ENCODE data around the gene SYNGR1.
A peak's percentile ranks its signal among the peaks of the same experiment; 100 is the strongest.
"Not testable (repeated sequence)": the region's sequence is repeated elsewhere in the genome, so short reads cannot be mapped to it uniquely, and the experiment has no call there.

Gene SYNGR1

DNA sequence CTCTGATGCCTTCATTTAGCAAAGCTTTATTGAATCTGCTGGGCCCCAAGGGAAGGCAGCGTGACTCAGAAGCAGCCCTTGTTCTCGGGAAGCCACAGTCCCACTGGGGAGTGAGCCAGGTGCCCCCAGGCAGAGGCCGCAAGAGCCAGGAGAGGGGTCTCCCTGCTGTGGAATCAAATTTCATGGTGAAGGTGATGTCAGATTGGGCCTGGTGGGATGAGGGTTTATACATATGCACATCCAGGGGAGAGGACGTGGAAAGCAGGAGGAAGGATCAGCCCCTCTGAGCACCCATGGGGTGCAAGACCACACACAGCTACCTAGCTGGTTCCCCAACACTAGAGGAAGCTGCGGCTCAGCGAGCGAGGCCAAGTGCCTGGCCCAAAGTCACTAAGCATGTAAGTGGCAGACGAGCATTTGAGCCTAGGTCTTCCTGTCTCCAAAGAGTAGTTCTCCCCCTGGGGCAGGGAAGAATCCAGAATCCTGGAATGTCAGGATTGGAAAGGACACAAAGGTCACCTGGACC lies 2.0 kb downstream of the SYNGR1 start:
- DNase-seq: peak in 1 of 2 donors; percentile 38

DNA sequence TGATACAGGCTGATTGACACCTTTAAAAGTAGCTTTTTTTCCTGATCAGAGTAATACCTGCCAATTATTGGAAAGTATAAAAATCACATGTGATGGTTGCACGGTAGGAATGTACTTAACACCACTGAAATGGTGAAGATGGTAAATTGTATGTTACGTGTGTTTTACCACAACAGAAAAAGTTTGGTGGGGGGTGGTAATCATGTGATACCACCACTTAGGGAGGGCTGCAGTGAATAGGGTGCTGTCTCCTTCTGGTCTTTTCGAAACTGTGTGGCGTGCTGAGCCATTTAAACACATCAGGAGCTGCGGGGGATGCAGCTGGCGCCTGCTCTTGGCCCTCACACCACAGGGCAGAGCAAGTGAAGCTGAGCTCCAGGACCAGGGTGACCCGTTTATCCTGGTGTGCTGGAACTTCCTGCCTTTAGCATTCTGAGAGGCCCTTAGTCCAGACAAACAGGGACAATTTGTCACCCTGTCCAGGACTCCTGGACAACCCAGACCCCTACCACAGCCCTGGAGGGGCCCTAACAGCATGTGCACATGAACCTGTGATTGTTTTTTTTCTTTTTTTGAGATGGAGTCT lies 2.6 kb downstream of the SYNGR1 start:
- no peak for DNase-seq

DNA sequence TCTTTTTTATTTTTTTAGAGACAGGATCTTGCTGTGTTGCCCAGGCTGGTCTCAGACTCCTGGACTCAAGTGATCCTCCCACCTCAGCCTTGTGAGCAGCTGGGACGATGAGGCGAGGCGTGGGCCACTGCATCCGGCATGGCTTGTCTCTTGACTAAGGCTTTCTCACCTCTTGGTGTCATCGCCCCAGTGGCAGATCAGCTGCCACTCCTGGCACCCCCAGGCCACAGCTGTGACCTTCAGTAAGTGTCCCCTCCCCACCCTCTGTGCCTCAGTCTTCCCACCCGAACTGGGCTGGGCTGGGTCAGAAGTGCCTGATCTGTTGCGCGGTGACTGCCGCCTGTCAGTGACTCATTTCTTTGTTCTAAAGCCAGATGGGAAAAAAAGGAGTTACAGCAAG lies 3.6 kb downstream of the SYNGR1 start:
- peak; percentile 17 to 28 for DNase-seq

DNA sequence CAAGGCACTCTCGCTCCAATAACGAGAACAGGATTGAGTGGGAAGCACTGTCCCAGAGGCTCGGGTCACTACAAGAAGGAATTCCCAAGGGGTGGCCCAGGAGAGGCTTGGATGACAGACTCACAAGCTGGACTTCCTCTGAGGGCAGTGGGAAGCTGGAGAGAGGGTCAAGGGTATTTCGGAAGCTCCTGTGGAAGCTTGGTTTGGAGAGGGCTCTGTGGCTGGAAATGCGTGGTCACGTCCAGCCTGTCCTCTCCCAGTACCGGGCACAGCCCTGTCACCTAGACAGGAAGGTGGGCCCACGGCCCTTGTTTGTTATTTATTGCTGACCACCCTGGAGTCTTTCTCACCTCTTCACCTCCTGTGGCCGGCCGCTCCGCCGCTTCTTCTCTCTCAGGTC lies 5.3 kb downstream of the SYNGR1 start:
- DNase-seq: no peak

DNA sequence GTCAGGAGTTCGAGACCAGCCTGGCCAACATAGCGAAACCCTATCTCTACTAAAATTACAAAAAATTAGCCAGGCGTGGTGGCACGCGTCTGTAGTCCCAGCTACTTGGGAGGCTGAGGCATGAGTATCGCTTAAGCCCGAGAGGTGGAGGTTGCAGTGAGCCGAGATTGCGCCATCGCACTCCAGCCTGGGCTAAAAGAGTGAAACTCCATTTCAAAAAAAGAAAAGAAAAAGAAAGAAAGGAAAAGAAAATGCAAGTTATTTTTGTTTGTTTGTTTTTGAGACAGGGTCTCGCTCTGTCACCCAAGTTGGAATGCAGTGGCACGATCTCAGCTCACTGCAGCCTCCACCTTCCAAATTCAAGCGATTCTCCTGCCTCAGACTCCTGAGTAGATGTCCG lies 6.0 kb downstream of the SYNGR1 start:
- not testable (repeated sequence) for DNase-seq

DNA sequence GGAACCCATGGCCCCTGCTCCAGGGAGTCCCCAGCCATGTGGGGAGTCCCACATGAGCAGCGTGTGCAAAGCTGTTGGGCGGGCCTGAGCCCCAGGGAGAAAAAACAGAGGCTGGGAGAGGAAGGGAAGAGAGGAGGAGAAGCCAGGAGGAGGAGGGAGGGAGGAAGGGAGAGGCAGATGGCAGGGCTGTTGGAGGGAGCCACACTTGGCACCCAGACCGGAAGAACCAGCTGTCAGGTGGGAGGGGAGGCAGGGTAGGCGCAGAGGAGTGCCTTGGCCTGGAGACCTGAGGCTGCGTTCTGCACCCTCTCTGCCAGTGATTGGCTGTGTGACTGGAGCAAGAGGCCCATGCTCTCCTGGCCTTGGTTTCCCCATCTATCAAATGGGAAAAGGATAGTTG lies 6.7 kb downstream of the SYNGR1 start:
- DNase-seq: no peak

DNA sequence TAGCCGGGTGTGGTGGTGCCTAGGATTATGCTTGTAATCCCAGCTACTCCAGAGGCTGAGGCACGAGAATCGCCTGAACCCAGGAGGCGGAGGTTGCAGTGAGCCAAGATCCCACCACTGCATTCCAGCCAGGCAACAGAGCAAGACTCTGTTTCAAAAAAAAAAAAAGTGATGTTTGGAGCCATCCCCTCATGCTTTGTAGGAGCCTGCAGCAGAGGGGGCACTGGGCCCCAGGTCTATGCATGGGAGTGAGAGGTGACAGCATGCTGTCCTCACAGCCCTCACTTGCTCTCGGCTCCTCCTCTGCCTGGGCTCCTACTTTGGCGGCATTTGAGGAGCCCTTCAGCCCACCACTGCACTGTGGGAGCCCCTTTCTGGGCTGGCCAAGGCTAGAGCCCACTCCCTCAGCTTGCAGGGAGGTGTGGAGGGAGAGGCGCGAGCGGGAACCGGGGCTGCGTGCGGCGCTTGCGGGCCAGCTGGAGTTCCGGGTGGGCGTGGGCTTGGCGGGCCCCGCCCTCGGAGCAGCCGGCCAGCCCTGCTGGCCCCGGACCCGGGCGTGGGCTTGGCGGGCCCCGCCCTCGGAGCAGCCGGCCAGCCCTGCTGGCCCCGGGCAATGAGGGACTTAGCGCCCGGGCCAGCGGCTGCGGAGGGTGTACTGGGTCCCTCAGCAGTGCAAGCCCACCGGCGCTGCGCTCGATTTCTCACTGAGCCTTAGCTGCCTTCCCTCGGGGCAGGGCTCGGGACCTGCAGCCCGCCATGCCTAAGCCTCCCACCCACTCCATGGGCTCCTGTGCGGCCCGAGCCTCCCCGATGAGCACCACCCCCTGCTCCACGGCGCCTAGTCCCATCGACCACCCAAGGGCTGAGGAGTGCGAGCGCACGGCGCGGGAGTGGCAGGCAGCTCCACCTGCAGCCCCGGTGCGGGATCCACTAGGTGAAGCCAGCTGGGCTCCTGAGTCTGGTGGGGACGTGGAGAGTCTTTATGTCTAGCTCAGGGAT lies 7.6 kb downstream of the SYNGR1 start:
- DNase-seq: not testable (repeated sequence)

DNA sequence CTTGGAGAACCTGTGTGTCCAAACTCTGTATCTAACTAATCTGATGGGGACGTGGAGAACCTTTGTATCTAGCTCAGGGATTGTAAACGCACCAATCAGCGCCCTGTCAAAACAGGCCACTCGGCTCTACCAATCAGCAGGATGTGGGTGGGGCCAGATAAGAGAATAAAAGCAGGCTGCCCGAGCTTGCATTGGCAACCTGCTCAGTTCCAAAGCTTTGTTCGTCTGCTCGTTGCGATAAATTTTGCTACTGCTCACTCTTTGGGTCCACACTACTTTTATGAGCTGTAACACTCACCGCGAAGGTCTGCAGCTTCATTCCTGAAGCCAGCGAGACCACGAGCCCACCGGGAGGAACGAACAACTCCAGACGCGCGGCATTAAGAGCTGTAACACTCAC lies 8.4 kb downstream of the SYNGR1 start:
- DNase-seq: not testable (repeated sequence)

DNA sequence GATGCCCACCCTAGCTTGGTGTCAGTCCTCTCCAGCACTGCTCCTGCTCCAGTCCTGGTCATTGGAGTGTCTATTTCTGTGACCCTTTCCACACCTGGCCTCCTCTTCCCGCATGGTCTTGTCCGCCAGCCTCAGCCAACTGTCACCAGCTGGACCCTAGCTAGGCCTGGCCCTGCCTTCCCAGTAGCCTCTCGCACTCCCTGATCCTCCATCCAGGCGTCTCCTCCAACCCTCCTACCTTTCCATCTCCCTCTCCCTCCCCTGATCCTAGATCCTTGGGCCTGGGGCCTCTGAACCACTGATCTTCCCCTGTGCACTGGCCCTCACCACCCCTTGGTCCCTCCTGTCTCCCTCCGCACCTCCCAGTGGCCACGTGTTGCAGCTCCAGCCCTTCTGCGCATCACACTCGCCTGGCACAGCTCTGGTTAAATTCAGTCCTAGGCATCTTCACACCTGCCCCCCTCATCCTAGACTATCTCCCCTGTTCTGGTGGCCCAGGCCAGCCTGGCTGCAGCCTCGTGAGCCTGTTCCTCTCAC lies 9.9 kb downstream of the SYNGR1 start:
- DNase-seq: no peak

DNA sequence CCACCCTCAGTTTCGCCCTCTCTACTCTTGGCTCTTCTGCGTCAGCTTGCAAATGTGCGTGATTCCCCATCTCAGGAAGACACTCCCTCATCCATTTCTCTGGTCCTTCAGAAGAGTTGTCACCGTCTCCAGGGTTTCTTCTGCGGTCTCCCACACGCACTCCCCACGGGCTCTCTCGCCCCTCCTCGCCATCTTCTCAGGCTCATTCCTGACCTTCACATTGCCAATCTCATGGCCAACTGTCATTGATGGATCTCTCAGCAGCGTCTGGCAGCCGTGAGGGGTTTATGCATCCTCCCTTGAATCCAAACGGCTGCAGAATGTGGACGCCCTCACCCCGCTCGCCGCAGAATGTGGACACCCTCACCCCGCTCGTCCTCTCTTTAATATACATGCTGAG lies 10.5 kb downstream of the SYNGR1 start:
- DNase-seq: no peak

DNA sequence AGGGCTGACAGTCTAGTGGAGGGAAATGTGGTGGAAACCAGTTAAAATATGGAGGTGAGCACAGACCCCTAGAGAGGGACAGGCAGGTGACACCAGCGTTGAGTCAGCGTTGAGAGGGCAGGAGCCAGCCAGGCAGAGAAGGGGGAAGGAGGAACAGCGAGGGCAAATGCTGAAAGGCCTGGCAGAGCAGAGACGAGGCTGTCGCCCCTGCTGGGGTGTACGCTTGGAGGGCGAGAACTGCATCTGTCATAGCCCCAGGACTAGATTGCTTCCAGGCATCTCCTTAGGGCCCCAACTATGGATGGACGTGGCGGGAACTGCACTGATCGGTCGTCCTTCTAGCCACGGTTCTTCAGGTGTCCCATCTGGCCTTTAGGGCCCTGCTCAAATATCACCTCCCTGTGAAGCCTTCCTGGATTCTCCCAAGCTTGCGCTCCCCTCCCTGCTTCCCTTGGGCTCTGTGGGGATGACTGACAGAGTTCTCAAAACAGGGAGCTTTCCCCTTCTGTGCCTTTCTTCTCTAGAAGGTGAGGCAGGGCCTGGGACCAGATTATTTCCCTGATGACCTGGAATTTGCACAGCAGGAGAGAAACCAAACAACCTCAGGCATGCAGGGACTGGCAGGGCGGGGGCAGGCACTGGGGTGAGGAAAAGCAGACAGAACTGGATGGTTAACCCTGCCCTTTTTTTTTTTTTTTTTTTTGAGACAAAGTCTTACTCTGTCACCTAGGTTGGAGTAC lies 11.1 kb downstream of the SYNGR1 start:
- no peak for DNase-seq

DNA sequence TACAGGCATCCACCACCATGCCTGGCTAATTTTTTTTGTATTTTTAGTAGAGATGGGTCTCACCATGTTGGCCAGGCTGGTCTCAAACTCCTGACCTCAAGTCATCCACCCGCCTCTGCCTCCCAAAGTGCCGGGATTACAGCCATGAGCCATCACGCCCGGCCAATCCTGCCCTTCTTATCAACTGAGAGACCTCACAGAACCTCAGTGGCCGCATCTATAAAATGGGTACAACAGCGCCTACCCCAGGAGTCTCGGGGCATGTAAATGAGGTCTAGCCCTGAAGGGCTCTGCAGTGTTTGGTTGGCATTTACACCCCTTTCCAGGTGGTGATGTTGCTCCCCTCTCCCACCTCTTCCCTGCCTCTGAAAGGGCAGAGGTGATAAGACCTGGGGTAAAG lies 11.7 kb downstream of the SYNGR1 start:
- no peak for DNase-seq

DNA sequence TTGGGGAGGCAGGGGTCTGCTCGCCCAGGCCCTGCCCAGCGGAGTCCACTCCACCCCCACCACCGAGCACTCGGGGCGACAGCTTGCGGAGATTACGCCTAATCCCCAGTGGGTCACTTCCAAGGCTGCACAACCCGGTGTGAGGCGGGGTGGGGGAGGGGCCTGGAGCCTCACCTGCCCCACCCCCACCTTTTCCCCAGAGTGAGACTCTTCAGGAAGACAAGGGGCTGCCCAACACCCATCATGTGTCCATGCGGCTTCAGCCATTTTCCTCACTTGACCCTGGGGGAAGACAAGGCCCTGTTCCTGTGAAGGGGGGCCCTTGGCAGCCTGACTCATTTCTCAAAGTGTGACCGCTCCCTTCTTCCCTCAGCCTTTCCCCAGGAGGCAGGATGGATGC lies 12.5 kb downstream of the SYNGR1 start:
- no peak for DNase-seq

DNA sequence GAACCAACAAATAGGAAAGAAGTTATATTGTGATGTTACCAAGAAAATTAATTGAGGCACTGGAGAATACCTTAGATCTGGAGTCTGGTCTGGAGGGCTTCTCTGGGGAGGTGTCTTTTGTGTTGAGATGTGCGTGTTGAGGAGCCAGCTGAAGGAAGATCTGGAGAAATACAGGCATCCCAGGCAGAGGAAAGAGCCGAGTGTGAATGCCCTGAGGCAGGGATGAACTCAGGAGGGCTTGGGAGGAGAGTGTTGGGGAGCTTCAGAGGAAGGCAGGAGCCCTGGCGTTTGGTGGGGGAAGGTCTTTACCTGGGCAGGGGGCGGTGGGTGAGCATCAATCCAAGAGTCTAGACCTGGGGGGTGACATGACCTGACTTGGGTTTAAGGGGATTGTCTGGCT lies 13.1 kb downstream of the SYNGR1 start:
- no peak for DNase-seq

DNA sequence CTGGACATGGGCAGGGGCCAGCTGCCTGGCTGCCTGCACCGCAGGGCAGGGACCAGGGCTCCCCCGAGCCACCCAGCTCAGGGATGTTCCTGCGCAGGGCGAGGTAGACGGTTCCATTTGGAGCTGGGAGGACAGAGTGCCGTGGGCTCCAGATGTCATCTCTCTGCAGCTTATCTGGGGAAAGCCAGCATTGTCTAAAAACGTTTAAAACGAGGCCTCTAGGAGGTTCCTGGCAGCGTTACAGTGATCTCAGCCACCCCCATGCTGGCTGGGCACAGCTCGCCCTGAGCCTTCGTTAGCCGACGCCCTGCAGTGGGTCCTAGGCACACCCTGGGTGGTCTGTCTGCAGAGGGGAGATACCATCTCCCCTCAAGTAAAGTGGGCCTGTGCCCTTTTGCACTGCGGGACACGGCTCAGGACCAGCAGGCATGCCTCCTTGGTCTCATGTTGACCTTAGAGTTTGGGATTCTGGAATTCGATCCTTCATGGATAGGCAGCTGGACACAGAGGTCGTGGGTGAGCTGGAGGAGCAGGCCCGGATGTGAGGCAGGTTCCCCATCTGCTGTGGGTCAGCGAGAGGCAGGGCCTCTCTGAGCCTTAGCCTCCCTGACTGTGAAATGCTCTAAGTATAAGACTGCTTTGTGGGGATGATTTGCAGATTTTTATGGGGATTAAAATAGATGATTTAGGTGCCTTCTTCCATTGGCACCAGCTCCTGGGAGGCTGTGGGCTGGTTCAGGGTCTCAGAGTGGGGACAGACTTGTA lies 14.1 kb downstream of the SYNGR1 start:
- no peak for DNase-seq

DNA sequence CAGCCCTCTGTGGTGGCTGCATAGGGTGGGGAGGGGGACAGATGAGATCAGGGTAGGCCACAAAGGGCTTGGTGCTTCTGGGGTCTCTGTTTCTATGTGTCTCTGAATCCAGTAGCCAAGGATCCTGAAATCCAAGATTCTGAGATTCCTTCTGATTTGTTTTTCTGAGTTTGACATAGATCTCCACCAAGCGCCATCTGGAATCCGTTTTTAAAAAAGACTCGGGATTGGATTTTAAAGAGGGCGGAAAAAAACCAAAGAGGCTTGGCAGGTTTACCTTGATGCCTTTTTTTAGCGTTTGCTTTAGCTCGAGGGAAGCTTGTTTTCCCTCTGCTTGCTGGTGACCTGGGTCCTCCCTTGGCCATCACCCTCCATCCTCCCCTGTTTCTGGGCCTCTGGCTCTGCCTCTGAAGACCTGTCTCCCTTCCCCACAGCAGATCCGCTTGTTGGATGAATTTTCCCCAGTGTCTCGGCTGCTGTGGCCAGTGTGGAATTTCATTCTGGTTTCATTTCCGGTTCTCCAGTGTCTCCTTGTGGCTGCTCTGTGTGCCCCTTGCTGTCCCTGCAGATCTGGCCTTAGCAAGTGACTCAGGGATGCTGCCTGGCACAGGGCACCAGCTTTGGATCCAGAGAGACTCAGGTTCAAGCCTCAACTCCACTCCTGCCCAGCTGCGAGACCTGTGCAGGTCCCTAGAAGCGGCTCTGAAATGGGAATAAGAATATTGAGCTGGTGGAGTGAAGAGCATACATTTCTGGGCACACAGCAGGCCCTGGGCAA lies 15.1 kb downstream of the SYNGR1 start:
- no peak for DNase-seq

DNA sequence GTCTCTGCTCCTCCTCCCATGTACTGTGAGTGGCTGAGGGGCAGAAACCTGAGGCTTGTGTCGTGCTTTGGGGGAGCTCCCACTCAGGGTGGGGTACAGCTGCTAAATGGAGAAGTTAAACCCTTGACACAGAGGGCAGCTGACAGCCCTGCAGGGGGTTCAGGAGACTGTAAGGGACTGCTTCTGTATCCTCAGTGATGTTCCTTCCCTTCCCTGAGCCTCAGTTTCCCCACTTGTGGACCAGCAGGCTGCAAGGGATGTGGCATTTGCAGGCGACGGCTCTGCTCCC lies 15.6 kb downstream of the SYNGR1 start:
- DNase-seq: no peak

DNA sequence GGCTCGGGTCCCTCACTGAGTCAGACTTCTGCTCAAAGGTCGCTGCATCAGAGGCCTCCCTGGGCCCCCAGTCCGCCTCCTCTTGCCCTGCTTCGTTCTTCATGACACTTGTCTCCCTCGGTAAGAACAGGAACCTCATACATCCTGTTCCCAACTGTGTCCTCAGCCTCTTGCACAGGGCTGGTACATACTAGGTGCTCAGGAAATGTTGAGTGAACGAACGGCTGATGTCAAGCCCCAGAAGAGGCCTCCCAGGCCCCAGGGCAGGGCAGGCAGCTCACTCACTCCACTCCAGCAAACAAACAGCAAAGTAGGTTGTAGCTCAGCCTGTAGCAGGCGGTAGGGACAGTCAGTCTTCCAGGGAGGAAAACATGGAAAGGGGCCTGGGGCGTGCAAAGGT lies 17.2 kb downstream of the SYNGR1 start:
- no peak for DNase-seq

DNA sequence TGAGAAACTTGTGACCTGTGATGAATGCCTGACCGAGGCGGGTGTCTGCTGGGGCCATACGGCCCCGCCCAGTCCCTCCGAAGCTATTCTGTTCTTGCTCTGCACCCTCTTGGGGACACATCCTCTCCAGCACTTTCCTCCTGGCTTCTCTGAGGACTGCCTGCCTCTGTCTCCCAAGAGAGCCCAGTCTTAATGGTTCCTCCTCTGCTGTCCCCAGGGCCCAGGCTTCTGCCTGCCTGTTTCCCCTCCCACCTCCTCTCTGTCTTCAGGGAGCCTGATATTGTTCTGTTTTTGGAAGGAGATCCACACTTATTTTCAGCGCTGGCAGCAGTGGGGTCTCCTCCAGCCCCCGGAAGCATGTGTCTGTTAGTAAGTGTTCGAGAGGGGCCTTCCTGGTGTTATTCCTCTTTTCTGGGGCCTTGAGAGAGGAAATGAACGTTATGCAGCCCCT lies 18.7 kb downstream of the SYNGR1 start:
- DNase-seq: no peak

DNA sequence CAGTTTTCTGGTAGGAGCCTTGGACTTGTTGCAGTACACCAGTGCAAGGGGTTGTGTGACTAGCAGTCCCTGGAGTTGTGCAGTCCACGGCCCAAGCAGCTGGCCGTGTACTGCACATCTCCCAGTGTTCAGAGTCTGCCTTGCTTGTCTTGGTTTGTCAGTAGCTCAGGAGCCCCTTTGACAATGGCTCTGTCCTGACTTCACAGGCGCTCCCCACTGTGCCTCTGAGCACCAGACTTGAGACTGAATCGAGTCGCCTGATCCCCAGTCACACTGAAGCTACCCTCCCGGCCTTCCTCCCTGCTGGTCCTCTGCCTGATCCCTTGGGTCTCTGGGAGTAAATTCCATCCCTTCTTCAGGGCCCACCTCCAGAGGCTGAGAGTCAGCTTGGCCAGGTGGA lies 19.4 kb downstream of the SYNGR1 start:
- no peak for DNase-seq

DNA sequence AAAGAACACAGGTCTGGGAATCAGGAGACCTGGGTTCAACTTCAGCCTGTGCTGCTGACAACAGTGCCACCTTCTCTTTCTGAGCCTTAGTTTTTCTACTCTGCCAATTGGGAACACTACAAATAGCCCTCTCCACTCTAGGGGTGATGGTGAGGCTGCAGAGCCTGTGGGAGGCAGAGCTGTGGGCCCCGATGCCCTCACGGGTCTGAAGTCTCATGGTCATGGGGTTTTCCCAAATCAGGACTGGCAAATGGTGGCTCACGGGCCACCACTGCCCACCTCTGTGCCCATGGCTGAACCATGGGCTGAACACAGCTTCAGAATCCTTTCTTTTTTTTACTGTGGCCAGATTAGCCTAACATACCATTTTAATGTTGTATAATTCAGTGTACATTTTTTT lies 19.8 kb downstream of the SYNGR1 start:
- no peak for DNase-seq

DNA sequence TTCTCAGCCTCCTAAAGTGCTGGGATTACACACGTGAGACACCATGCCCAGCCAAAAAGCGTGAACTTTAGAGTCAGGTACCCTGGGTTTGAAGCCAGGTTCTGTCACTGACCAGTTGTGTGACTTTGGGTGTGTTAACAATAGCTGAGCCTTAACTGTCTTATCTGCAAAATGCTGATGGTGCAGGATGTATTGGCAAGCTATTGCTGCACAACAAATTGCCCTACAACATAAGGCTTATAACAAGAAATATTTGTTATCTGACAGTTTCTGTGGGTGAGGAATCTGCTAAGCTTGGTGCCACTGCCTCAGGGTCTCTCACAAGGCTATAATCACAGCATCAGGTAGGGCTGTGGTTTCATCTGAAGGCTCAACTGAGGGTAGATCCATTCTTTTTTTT lies 21.9 kb downstream of the SYNGR1 start:
- DNase-seq: no peak
